Right lobe of liver (tissue), 4 donors: ENCODE data around the gene MEIS2.

Source experiments
- CTCF ChIP-seq, 4 donors: fragments of 200-600 bp in 3 of 4; fragments of 450-650 bp in 1 of 4; IDR thresholded peaks; one replicate each; pipeline versions ENCODE4 v1.5.1 to v1.8.0; 2016 to 2022; ENCODE audit warnings: antibody characterized with exemption in 4 of 4, mild to moderate bottlenecking in 2 of 4
- POLR2A ChIP-seq: fragments of 450-650 bp; IDR thresholded peaks from one replicate; pipeline ENCODE4 v1.6.1; 2017; ENCODE audit warnings: antibody characterized with exemption, mild to moderate bottlenecking
- donor health status: DM: no; HTN: no; CAD: no.
- donor health status: DM: no; HTN: no; CAD: no.
- donor health status: DM: no; HTN: yes; CAD: no.

- TF ChIP-seq CTCF (IDR thresholded peaks at IDR 0.05) = no peak
- no peak for TF ChIP-seq POLR2A
Observed at GRCh38 chr15:37132826-37133417, 32.6 kb upstream of the MEIS2 start.
